SK-N-MC (cell line): Measurements from ENCODE around the gene RYR1.
A peak's percentile ranks its signal among the peaks of the same experiment; 100 is the strongest.

Experiments used
- DNase-seq: peaks from one replicate; pipeline ENCODE4 v3.0.0-alpha.2; 2011; ENCODE audit warnings: low read depth, low spot score
- H3K27ac ChIP-seq: fragments of 200-600 bp; sonication (generic); 2 replicates; pipeline ENCODE4 v1.5.1; 2016; ENCODE audit warnings: mixed run types
- H3K36me3 ChIP-seq: fragments of 200-600 bp; sonication (generic); 2 replicates; pipeline ENCODE4 v1.6.1; 2017; ENCODE audit warnings: antibody characterized with exemption, low read length, mixed read lengths; ENCODE audit not compliant: insufficient read depth
- H3K4me3 ChIP-seq: fragments of 200-600 bp; sonication (generic); 2 replicates; pipeline ENCODE4 v1.5.1; 2016
- H3K9ac ChIP-seq: fragments of 200-600 bp; sonication (generic); 2 replicates; pipeline ENCODE4 v1.8.0; 2017; ENCODE audit warnings: mixed run types, mixed read lengths; ENCODE audit not compliant: insufficient read length
- H3K9me3 ChIP-seq: fragments of 200-600 bp; sonication (generic); 2 replicates; pipeline ENCODE4 v1.6.1; 2017; ENCODE audit warnings: low read depth, mild to moderate bottlenecking, antibody characterized with exemption, low read length, moderate library complexity, mixed read lengths
- EZH2 ChIP-seq: fragments of 200-600 bp; sonication (generic); IDR thresholded peaks from one replicate; pipeline ENCODE4 v1.6.1; 2017; ENCODE audit warnings: antibody characterized with exemption
- FOXP2 ChIP-seq: optimal IDR thresholded peaks from 2 replicates; pipeline ENCODE3; 2011; ENCODE audit warnings: mild to moderate bottlenecking, moderate library complexity; ENCODE audit not compliant: insufficient read depth; ENCODE audit errors: extremely low read length, control extremely low read depth
- POLR2AphosphoS5 ChIP-seq: IDR thresholded peaks from 2 replicates; pipeline ENCODE4 v1.6.1; 2012; ENCODE audit warnings: mild to moderate bottlenecking, low read depth, low read length, borderline replicate concordance

RYR1 gene

DNA sequence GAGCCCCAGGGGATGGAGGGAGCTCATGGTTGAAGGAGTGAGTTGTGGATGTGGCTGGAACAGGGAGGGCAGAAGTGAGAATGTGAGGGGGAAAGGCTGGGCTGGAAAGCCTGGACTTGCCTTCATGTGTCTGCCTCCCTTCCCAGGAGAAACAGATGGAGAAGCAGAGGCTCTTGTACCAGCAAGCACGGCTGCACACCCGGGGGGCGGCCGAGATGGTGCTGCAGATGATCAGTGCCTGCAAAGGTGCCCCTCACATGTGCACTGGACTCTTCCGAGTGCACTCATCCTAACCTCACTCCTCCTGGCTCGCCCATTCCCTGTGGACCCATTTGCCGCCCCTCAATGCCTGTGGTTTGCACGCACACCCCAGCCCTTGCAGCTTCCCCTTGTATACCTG lies 101.1 kb downstream of the RYR1 start:
- Histone ChIP-seq H3K4me3 (no peak overlapping the region), H3K36me3 (no peaks in the 10 kb centered on the region), H3K9me3 (0 out of 2 replicates have a peak, but pooled peaks cover 2% of the 10 kb centered on the region), H3K9ac (no peak overlapping the region), H3K27ac (no peak overlapping the region)
- TF ChIP-seq FOXP2 = no peak
- TF ChIP-seq EZH2 = no peak
- TF ChIP-seq POLR2AphosphoS5 = no peak
- no peak for DNase-seq

DNA sequence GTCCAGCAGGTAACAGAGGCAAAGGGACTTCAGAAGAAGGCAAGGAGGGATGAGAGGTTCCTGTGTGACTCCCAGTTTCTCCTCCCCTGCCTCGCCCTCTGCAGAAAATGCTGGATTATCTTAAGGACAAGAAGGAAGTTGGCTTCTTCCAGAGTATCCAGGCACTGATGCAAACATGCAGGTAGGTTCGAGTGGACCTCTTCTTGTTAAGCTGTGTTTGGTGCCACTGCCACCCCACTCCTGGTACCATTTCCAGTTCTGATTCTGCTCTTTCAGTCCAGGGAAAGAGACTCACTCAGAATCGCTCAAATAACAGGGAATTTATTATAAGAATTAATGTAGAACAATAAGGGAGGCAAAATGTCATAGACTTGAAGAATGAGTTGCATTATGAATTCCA lies 101.7 kb downstream of the RYR1 start:
- H3K9me3 ChIP-seq = 0 out of 2 replicates have a peak, but pooled peaks cover 2% of the 10 kb centered on the region
- no peak for DNase-seq
- H3K36me3 ChIP-seq = no peaks in the 10 kb centered on the region
- no peak overlapping the region for H3K9ac ChIP-seq
- H3K27ac ChIP-seq = no peak overlapping the region
- no peak overlapping the region for H3K4me3 ChIP-seq
- no peak for TF ChIP-seq FOXP2
- no peak for TF ChIP-seq EZH2
- TF ChIP-seq POLR2AphosphoS5 = no peak

GRCh38 chr19:38537071-38537936 lies 103.8 kb downstream of the RYR1 start:
- Histone ChIP-seq H3K36me3 (no peaks in the 10 kb centered on the region), H3K9me3 (0 out of 2 replicates have a peak, but pooled peaks cover 2% of the 10 kb centered on the region), H3K27ac (no peak overlapping the region), H3K4me3 (no peak overlapping the region), H3K9ac (no peak overlapping the region)
- no peak for DNase-seq
- TF ChIP-seq POLR2AphosphoS5 (no peak), FOXP2 (no peak), EZH2 (no peak)

DNA sequence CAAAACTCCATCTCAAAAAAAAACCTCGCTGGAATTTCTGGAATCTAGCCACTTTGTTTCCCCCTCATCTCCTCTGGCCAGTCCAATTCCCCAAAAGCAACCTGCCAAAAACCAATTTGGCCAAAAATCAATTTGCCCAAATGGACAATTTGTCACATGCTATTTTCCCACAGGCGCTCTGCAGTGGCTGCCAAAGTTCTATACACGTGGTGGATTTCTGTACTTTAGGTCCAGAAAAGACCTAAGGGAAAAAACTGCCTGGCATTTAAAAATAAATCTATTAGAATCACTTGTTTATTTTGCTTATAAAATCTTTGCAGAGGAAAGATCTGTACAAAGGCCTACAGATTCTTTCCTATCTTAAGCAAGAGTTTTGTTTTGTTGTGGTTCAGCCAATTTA lies 104.9 kb downstream of the RYR1 start:
- no peak overlapping the region for H3K4me3 ChIP-seq
- H3K36me3 ChIP-seq = no peaks in the 10 kb centered on the region
- DNase-seq = no peak
- 0 out of 2 replicates have a peak, but pooled peaks cover 2% of the 10 kb centered on the region for H3K9me3 ChIP-seq
- H3K27ac ChIP-seq = no peak overlapping the region
- TF ChIP-seq FOXP2 (no peak), EZH2 (no peak), POLR2AphosphoS5 (no peak)
- H3K9ac ChIP-seq = no peak overlapping the region

DNA sequence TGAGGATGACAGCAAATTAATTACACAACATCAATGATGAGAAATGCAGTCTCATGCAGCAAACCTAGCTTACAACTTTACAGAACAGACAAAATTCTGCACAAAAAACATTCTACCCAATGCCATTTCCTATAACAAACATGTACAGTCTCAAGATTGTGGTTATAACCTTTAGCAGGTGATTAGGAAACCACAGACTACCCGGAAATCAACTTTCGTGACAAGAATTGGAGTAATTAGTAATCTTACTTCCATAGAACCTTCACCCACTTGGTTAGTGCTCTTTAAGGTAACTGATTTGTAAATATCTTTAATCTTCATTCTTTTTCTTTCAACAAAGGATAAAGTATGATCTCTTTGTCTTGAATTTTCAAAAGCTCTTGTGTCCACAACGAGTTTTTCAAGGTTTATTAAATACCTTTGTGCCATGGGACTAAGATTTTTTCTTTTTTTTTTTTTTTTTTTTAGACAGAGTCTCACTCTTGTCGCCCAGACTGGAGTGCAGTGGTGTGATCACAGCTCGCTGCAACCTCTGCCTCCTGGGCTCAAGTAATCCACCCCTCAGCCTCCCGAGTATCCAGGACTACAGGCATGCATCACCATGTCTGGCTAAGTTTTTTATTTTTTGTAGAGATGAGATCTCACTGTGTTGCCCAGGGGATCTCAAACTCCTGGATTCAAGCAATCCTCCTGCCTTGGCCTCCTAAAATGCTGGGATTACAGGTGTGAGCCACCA lies 105.5 kb downstream of the RYR1 start:
- TF ChIP-seq FOXP2 = no peak
- TF ChIP-seq POLR2AphosphoS5 = no peak
- no peak for TF ChIP-seq EZH2
- H3K4me3 ChIP-seq = no peak overlapping the region
- no peak overlapping the region for H3K27ac ChIP-seq
- DNase-seq = no peak
- no peaks in the 10 kb centered on the region for H3K36me3 ChIP-seq
- H3K9me3 ChIP-seq = 0 out of 2 replicates have a peak, but pooled peaks cover 2% of the 10 kb centered on the region
- no peak overlapping the region for H3K9ac ChIP-seq

DNA sequence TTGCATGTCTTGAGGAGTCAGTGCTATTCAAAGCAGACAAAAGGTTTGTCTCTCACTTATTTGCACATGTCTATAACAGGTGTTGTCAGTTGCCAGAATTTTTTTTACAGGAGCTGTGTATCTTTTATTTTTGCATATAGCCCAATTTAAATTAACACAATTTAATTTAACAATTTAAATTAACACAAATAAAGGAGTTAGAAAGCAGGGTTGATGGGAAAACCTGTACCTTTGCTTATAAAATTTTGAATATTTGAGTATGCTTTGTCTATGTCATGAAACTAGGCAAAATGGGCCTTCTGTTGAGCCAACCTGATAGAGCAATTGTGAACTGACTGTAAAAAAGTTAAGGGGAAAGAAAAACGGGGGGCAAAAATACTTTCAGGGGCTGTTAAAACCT lies 106.3 kb downstream of the RYR1 start:
- H3K9ac ChIP-seq = no peak overlapping the region
- no peak for DNase-seq
- H3K27ac ChIP-seq = no peak overlapping the region
- no peaks in the 10 kb centered on the region for H3K36me3 ChIP-seq
- TF ChIP-seq POLR2AphosphoS5 (no peak), EZH2 (no peak), FOXP2 (no peak)
- H3K4me3 ChIP-seq = no peak overlapping the region
- H3K9me3 ChIP-seq = 0 out of 2 replicates have a peak, but pooled peaks cover 2% of the 10 kb centered on the region

DNA sequence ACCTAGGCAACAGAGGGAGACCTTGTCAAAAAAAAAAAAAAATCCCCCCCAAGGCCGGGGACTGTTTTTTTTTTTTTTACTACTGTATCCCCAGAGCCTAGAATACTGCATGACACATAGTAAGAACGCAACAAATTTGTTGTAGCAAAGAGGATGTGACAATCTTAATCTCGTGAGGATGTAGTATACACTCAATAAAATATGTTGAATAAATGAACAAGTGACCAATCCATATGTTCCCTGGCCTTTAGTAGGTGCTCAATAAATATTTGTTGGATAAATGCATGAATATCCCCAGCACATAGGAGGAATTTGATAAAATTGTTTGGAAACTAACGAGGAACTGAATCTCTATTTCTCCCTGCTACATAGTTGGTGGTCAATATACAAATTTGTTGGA lies 108.5 kb downstream of the RYR1 start:
- H3K27ac ChIP-seq = no peak overlapping the region
- no peaks in the 10 kb centered on the region for H3K36me3 ChIP-seq
- DNase-seq = no peak
- TF ChIP-seq FOXP2 (no peak), POLR2AphosphoS5 (no peak), EZH2 (no peak)
- H3K9me3 ChIP-seq = no peaks in the 10 kb centered on the region
- no peak overlapping the region for H3K4me3 ChIP-seq
- H3K9ac ChIP-seq = no peak overlapping the region

DNA sequence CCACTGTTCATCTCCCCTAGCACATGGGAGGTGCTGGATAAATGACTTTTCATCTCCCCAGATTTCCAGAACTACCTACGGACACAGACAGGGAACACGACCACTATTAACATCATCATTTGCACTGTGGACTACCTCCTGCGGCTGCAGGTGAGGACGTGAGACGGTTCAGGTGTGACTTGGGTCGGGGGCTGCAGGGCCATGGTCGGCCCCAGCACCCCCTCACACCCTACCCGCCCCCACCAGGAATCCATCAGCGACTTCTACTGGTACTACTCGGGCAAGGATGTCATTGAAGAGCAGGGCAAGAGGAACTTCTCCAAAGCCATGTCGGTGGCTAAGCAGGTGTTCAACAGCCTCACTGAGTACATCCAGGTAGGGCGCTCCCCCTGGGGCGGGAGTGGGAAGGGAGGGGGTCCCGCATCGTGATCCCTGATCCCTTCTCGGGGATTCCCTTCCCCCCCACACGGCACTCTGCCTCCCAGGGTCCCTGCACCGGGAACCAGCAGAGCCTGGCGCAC lies 109.9 kb downstream of the RYR1 start:
- TF ChIP-seq EZH2 (no peak), FOXP2 (no peak), POLR2AphosphoS5 (no peak)
- H3K4me3 ChIP-seq = peak overlapping the region; percentile 55
- no peak overlapping the region for H3K9ac ChIP-seq
- no peak for DNase-seq
- no peaks in the 10 kb centered on the region for H3K36me3 ChIP-seq
- H3K27ac ChIP-seq = no peak overlapping the region
- H3K9me3 ChIP-seq = no peaks in the 10 kb centered on the region
